ENCODE results near the gene TSPEAR. TPM values are rescaled to one million over a fixed set of nuclear protein-coding genes. Genes with fewer than 3 reads are reported as not detected.

The TSPEAR gene
- total RNA-seq, 1 experiment from 2014 or later = not detected

- ChIA-PET CTCF (no interaction called here), POLR2A (no interaction called here)
- Histone ChIP-seq H3K4me1 (ENCODE audit: control insufficient read depth, insufficient read depth, low read length) (no peaks in the 10 kb centered on the region), H3K4me3 (ENCODE audit: low read depth in 2 of 2, low read length in 2 of 2) (no peak overlapping the region), H3K27me3 (ENCODE audit: control insufficient read depth, insufficient read depth, low read length) (no peaks in the 10 kb centered on the region), H3K36me3 (ENCODE audit: control insufficient read depth, insufficient read depth, low read length) (no peaks in the 10 kb centered on the region), H3K9me3 (ENCODE audit: control insufficient read depth, insufficient read depth, low read depth, low read length) (no peaks in the 10 kb centered on the region), H3K27ac (ENCODE audit: low read length) (no peak overlapping the region)
- TF ChIP-seq CTCF (IDR thresholded peaks at IDR 0.05) = no peak
- TF ChIP-seq SIN3A (IDR thresholded peaks at IDR 0.05; ENCODE audit: borderline replicate concordance, insufficient read depth, low read depth, low read length) = no peak
- TF ChIP-seq TCF7L2 (IDR thresholded peaks at IDR 0.05; ENCODE audit: low read depth, low read length) = no peak
- TF ChIP-seq POLR2AphosphoS5 (IDR thresholded peaks at IDR 0.05; ENCODE audit: low read depth, low read length) = no peak
- TF ChIP-seq, protein P1, sequence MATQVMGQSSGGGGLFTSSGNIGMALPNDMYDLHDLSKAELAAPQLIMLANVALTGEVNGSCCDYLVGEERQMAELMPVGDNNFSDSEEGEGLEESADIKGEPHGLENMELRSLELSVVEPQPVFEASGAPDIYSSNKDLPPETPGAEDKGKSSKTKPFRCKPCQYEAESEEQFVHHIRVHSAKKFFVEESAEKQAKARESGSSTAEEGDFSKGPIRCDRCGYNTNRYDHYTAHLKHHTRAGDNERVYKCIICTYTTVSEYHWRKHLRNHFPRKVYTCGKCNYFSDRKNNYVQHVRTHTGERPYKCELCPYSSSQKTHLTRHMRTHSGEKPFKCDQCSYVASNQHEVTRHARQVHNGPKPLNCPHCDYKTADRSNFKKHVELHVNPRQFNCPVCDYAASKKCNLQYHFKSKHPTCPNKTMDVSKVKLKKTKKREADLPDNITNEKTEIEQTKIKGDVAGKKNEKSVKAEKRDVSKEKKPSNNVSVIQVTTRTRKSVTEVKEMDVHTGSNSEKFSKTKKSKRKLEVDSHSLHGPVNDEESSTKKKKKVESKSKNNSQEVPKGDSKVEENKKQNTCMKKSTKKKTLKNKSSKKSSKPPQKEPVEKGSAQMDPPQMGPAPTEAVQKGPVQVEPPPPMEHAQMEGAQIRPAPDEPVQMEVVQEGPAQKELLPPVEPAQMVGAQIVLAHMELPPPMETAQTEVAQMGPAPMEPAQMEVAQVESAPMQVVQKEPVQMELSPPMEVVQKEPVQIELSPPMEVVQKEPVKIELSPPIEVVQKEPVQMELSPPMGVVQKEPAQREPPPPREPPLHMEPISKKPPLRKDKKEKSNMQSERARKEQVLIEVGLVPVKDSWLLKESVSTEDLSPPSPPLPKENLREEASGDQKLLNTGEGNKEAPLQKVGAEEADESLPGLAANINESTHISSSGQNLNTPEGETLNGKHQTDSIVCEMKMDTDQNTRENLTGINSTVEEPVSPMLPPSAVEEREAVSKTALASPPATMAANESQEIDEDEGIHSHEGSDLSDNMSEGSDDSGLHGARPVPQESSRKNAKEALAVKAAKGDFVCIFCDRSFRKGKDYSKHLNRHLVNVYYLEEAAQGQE (IDR thresholded peaks at IDR 0.05; ENCODE audit: insufficient read depth in 1 of 2, low read depth in 2 of 2, low read length in 1 of 2) = no peak
- in situ Hi-C loops (cut with HindIII; ENCODE audit: low pct_unique_long_range_greater_than_20kb, low sequenced_read_pairs) = no loop called here
- BruUV-seq (replicated peaks) = no TSS peak
- DNase-seq (ENCODE audit: low read depth, low spot score) = no peak
- intact Hi-C loops (cut with micrococcal nuclease; ENCODE audit: unreplicated experiment) = no loop called here
- ATAC-seq = no peak
These were observed 177.3 kb downstream of the TSPEAR start for GRCh38 chr21:44533891-44534627.

DNA sequence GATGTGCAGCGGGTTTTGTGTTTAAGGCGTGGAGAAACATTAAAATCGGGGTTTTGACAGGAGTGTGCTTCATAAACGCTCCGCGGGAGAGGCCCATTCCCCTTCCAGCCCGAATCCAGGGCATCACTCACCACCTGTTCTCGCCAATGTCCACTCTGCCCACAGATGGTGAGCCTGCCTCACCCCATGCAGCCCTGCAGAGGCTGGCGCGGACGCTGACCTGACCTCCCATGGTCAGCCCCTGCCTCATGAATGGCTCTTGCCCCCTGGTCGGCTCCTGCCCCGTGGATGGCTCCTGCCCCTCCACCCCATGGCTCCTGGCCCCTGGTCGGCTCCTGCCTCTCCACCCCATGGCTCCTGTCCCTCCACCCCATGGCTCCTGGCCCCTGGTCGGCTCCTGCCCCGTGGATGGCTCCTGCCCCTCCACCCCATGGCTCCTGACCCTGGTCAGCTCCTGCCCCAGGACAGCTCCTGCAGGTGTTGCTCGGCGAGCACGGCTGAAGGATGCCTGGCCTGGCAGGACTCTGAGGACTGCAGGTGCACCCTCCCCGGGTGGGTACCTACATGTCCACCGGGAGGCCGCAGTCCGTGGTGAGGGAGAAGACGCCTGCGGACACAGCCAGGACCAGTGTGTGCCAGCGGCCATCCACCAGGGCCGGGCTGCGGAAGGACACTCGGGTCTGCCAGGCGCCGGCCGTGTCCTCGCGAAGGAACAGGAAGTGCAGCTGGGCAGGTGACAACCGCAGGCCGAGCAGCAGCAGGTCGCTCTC lies 178.1 kb downstream of the TSPEAR start:
- CTCF ChIA-PET = no interaction called here
- Histone ChIP-seq H3K4me1 (ENCODE audit: control insufficient read depth, insufficient read depth, low read length) (no peaks in the 10 kb centered on the region), H3K4me3 (ENCODE audit: low read depth in 2 of 2, low read length in 2 of 2) (no peak overlapping the region), H3K36me3 (ENCODE audit: control insufficient read depth, insufficient read depth, low read length) (no peaks in the 10 kb centered on the region), H3K27ac (ENCODE audit: low read length) (no peak overlapping the region), H3K27me3 (ENCODE audit: control insufficient read depth, insufficient read depth, low read length) (no peaks in the 10 kb centered on the region), H3K9me3 (ENCODE audit: control insufficient read depth, insufficient read depth, low read depth, low read length) (no peaks in the 10 kb centered on the region)
- ATAC-seq (no peak), DNase-seq (ENCODE audit: low read depth, low spot score) (no peak)
- in situ Hi-C loops (cut with HindIII; ENCODE audit: low pct_unique_long_range_greater_than_20kb, low sequenced_read_pairs) (no loop called here), intact Hi-C loops (cut with micrococcal nuclease; ENCODE audit: unreplicated experiment) (no loop called here)
- TF ChIP-seq, protein P1 (IDR thresholded peaks at IDR 0.05; ENCODE audit: insufficient read depth in 1 of 2, low read depth in 2 of 2, low read length in 1 of 2) = no peak
- TF ChIP-seq SIN3A (IDR thresholded peaks at IDR 0.05; ENCODE audit: borderline replicate concordance, insufficient read depth, low read depth, low read length) (no peak), CTCF (IDR thresholded peaks at IDR 0.05) (no peak), POLR2AphosphoS5 (IDR thresholded peaks at IDR 0.05; ENCODE audit: low read depth, low read length) (no peak), TCF7L2 (IDR thresholded peaks at IDR 0.05; ENCODE audit: low read depth, low read length) (no peak)
- BruUV-seq (replicated peaks) = no TSS peak
- POLR2A ChIA-PET = no interaction called here
